ENCODE data around the gene SYCP1. TPM values are rescaled to one million over a fixed set of nuclear protein-coding genes. Genes with fewer than 3 reads are reported as not detected.
"Not testable (repeated sequence)": the region's sequence is repeated elsewhere in the genome, so short reads cannot be mapped to it uniquely, and the experiment has no call there.

The SYCP1 gene
- total and polyA plus RNA-seq, 4 donors: not detected

DNA sequence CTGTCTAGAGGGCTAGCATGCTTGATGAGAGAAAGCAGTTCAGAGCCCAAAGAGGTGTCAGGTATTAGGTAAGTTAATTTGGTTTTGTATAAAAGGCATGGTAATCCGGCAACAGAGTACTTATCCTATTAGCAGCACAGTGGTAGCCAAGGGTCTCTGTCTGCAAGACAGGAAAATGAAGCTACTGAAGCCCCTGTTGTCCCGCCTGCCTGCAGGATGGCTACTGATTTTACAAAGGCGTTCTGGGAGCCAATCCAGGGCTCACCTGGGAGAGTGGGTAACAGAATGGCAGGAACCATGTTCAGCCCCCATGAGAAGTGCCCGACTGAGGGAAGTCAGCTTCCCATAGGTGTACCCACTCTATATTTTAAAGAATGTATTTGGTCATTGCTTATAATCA lies 61.1 kb downstream of the SYCP1 start:
- H3K9me3 ChIP-seq (ENCODE audit: control insufficient read depth, low read length); H3K4me1 ChIP-seq (ENCODE audit: control insufficient read depth in 1 of 2, insufficient read depth in 2 of 2, low read length in 2 of 2); H3K4me3 ChIP-seq (ENCODE audit: low read length in 2 of 2); H3K27me3 ChIP-seq (ENCODE audit: control insufficient read depth in 1 of 2, insufficient read depth in 2 of 2, low read length in 1 of 2); DNase-seq; ATAC-seq (ENCODE audit: low FRiP score); H3K27ac ChIP-seq (ENCODE audit: low read depth in 1 of 2, low read length in 2 of 2); H3K36me3 ChIP-seq (ENCODE audit: control insufficient read depth in 1 of 2, insufficient read depth in 2 of 2, low read length in 1 of 2); intact Hi-C loops (cut with DNase I): not testable (repeated sequence)
- WGBS, 2 donors: 67 to 68% methylated on average over 4 of the region's 4 CpGs

DNA sequence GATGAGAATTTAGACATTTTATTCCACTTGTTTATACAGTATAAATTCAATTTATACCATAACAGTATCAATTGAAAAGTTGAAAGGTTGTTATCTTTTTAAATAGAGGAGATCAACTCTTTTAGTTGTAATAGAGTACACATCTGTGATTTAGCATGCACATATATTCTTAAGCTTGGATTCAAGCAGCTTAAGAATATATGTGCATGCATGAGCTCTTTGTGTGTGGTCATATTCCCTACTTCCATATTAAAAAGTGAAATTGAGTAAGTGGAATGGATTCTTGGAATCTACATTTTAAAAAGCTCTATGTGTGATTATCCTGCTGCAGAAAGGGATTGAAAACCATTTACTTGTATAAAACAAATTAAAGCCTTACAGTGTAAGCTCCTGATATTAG lies 71.9 kb downstream of the SYCP1 start:
- no peaks in the 10 kb centered on the region for H3K9me3 ChIP-seq (ENCODE audit: control insufficient read depth, low read length)
- DNase-seq: no peak
- H3K4me1 ChIP-seq (ENCODE audit: control insufficient read depth in 1 of 2, insufficient read depth in 2 of 2, low read length in 2 of 2): no peaks in the 10 kb centered on the region
- H3K27me3 ChIP-seq (ENCODE audit: control insufficient read depth in 1 of 2, insufficient read depth in 2 of 2, low read length in 1 of 2): no peaks in the 10 kb centered on the region
- intact Hi-C loops (cut with DNase I): no loop called here
- no peak overlapping the region for H3K4me3 ChIP-seq (ENCODE audit: low read length in 2 of 2)
- H3K36me3 ChIP-seq (ENCODE audit: control insufficient read depth in 1 of 2, insufficient read depth in 2 of 2, low read length in 1 of 2): no peaks in the 10 kb centered on the region
- no peak for ATAC-seq (ENCODE audit: low FRiP score)
- H3K27ac ChIP-seq (ENCODE audit: low read depth in 1 of 2, low read length in 2 of 2): no peak overlapping the region

DNA sequence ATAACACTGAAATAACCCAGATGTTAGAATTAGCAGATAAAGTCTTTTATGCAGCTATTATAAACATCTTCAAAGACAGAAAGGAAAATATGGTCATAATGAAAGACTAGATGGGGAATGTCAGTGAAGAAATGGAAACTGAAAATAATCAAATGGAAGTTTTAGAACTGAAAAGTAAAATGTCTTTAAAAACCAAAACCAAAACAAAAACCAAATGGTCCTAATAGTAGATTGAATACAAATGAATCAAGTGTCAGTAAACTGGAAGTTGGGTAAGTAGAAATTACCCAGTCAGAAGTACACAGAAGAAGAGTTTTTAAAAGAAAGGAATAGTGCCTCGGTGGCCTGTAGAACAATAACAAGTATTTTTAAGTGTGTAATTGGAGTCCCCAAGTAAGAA lies 72.7 kb downstream of the SYCP1 start:
- Histone ChIP-seq H3K4me3 (ENCODE audit: low read length in 2 of 2) (no peak overlapping the region), H3K27ac (ENCODE audit: low read depth in 1 of 2, low read length in 2 of 2) (no peak overlapping the region), H3K36me3 (ENCODE audit: control insufficient read depth in 1 of 2, insufficient read depth in 2 of 2, low read length in 1 of 2) (no peaks in the 10 kb centered on the region), H3K27me3 (ENCODE audit: control insufficient read depth in 1 of 2, insufficient read depth in 2 of 2, low read length in 1 of 2) (no peaks in the 10 kb centered on the region), H3K4me1 (ENCODE audit: control insufficient read depth in 1 of 2, insufficient read depth in 2 of 2, low read length in 2 of 2) (no peaks in the 10 kb centered on the region), H3K9me3 (ENCODE audit: control insufficient read depth, low read length) (no peaks in the 10 kb centered on the region)
- no peak for ATAC-seq (ENCODE audit: low FRiP score)
- WGBS, 2 donors: 80 to 83% methylated on average over 1 of the region's 1 CpG
- intact Hi-C loops (cut with DNase I): no loop called here
- DNase-seq: no peak

DNA sequence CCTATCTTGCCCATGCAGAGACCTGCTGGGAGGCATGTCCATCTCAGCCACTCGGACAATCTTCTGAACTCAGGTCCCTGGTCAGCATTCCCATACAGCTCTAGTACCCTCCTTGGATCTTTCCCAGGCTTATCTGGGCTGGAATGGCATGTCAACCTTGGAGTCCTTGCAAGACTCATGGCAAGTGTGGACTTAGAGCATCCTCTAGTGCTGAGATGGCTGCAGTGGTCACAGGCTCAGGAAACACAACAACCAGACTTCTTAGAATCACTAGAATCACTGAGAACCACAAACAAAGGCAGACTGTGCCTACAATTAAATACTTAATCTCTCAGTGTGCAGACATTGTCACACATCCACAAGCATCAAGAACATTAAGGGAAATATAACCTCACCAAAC lies 101.9 kb downstream of the SYCP1 start:
- DNase-seq: no peak
- Histone ChIP-seq H3K27me3 (ENCODE audit: control insufficient read depth in 1 of 2, insufficient read depth in 2 of 2, low read length in 1 of 2) (peaks cover 0 to 2% of the 10 kb centered on the region in 2 donors), H3K9me3 (ENCODE audit: control insufficient read depth, low read length) (no peaks in the 10 kb centered on the region), H3K27ac (ENCODE audit: low read depth in 1 of 2, low read length in 2 of 2) (no peak overlapping the region), H3K4me3 (ENCODE audit: low read length in 2 of 2) (no peak overlapping the region), H3K36me3 (ENCODE audit: control insufficient read depth in 1 of 2, insufficient read depth in 2 of 2, low read length in 1 of 2) (no peaks in the 10 kb centered on the region), H3K4me1 (ENCODE audit: control insufficient read depth in 1 of 2, insufficient read depth in 2 of 2, low read length in 2 of 2) (no peaks in the 10 kb centered on the region)
- intact Hi-C loops (cut with DNase I): no loop called here
- 59 to 62% methylated on average over 1 of the region's 1 CpG for WGBS, 2 donors
- no peak for ATAC-seq (ENCODE audit: low FRiP score)

DNA sequence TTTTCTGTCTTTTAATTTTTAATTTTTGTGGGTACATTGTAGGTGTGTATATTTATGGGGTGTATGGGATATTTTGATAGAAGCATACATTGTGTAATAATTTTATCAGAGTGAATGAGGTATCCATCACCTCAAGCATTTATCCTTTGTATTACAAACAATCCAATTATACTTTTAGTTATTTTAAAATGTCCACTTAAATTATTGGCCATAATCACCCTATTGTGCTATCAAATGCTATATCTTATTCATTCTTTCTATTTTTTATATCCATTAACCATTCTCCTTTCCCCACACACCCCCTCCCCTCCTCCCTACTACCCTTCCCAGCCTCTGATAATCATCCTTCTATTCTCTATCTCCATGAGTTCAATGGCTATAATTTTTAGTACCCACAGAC lies 104.8 kb downstream of the SYCP1 start:
- Histone ChIP-seq H3K9me3 (ENCODE audit: control insufficient read depth, low read length) (no peaks in the 10 kb centered on the region), H3K27ac (ENCODE audit: low read depth in 1 of 2, low read length in 2 of 2) (no peak overlapping the region), H3K36me3 (ENCODE audit: control insufficient read depth in 1 of 2, insufficient read depth in 2 of 2, low read length in 1 of 2) (no peaks in the 10 kb centered on the region), H3K4me3 (ENCODE audit: low read length in 2 of 2) (no peak overlapping the region), H3K27me3 (ENCODE audit: control insufficient read depth in 1 of 2, insufficient read depth in 2 of 2, low read length in 1 of 2) (peaks cover 0 to 1% of the 10 kb centered on the region in 2 donors), H3K4me1 (ENCODE audit: control insufficient read depth in 1 of 2, insufficient read depth in 2 of 2, low read length in 2 of 2) (no peaks in the 10 kb centered on the region)
- ATAC-seq (ENCODE audit: low FRiP score): no peak
- intact Hi-C loops (cut with DNase I): no loop called here
- DNase-seq: no peak

DNA sequence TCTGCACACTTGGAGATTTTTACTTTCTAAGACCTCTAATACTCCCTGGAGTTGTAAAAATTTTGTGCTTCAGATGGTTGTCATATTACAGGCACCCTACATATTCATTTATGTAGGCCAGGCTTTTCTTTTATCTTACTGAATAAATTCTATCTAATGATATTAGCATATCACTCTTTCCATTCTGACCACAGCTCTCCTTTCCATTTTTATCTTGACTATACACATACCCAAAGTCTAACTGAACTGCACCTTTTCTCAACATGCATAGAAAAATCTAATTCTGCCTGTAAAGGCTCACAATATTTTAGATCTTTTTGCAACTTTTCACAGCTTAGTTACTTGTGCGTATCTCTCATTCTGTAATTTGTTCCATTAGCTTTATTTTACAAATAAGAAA lies 122.2 kb downstream of the SYCP1 start:
- intact Hi-C loops (cut with DNase I): loop anchor here (5.0 to 10.0 kb wide), 3 partner anchors 75 to 620 kb away; no protein-coding TSS in a partner anchor
- Histone ChIP-seq H3K4me3 (ENCODE audit: low read length in 2 of 2) (no peak overlapping the region), H3K9me3 (ENCODE audit: control insufficient read depth, low read length) (peaks cover 2% of the 10 kb centered on the region), H3K4me1 (ENCODE audit: control insufficient read depth in 1 of 2, insufficient read depth in 2 of 2, low read length in 2 of 2) (no peaks in the 10 kb centered on the region), H3K27ac (ENCODE audit: low read depth in 1 of 2, low read length in 2 of 2) (no peak overlapping the region), H3K27me3 (ENCODE audit: control insufficient read depth in 1 of 2, insufficient read depth in 2 of 2, low read length in 1 of 2) (no peaks in the 10 kb centered on the region), H3K36me3 (ENCODE audit: control insufficient read depth in 1 of 2, insufficient read depth in 2 of 2, low read length in 1 of 2) (no peaks in the 10 kb centered on the region)
- ATAC-seq (ENCODE audit: low FRiP score): no peak
- no peak for DNase-seq
- 95 to 98% methylated on average over 1 of the region's 1 CpG for WGBS, 2 donors

DNA sequence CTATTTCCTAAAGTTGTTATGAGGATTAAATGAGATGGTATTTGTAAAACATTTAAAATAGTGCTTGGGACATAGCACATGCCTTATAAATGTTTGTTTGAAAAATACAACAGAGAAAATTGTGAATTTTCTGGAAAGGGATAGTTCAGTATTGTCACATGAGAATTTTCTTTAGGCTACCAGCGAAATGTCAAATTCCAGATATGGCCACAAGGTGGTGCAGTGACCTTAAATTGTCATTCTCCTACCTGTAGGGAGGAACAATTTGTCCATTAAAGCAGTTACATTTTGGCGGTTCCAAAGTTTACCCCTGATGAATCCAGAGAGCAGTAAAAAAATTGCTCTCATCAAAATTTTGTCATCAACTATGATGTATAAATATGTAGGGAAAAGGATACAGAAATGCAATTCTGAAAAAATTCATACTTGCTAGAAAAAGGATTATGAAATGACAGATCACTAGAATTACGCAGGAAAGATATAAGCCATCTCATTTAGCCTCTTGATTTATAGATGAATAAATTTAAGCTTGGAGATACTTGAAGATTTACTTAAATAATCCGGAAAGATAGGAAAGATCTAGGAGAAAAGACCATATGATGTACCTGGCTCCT lies 124.7 kb downstream of the SYCP1 start:
- no peaks in the 10 kb centered on the region for H3K27me3 ChIP-seq (ENCODE audit: control insufficient read depth in 1 of 2, insufficient read depth in 2 of 2, low read length in 1 of 2)
- H3K4me1 ChIP-seq (ENCODE audit: control insufficient read depth in 1 of 2, insufficient read depth in 2 of 2, low read length in 2 of 2): no peaks in the 10 kb centered on the region
- intact Hi-C loops (cut with DNase I): loop anchor here (1.0 to 10.0 kb wide), 5 partner anchors 73 to 618 kb away; no protein-coding TSS in a partner anchor
- ATAC-seq (ENCODE audit: low FRiP score) (no peak), DNase-seq (peak in 1 of 2 donors; percentile 47)
- no peak overlapping the region for H3K4me3 ChIP-seq (ENCODE audit: low read length in 2 of 2)
- H3K36me3 ChIP-seq (ENCODE audit: control insufficient read depth in 1 of 2, insufficient read depth in 2 of 2, low read length in 1 of 2): no peaks in the 10 kb centered on the region
- no peak overlapping the region for H3K27ac ChIP-seq (ENCODE audit: low read depth in 1 of 2, low read length in 2 of 2)
- 32 to 33% methylated on average over 4 of the region's 4 CpGs for WGBS, 2 donors
- H3K9me3 ChIP-seq (ENCODE audit: control insufficient read depth, low read length): peaks cover 2% of the 10 kb centered on the region

DNA sequence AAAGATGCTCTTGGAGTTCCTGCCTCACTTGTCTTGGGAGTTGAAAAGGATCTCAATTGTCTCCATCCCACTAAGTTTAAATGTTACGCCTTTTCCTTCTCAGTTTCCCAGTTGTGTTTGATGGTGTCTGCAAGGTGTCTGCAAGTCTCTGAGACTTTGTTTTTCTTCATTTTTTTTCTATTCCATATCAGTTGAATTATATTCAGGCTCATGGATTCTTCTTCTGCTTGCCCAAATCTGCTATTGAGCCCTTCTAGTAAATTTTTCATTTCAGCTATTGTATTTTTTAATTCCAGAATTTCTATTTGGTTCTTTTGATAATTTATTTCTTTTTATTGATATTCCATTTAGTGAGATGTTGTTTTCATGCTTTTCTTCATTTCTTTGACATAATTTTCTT lies 127.6 kb downstream of the SYCP1 start:
- intact Hi-C loops (cut with DNase I): loop anchor here in 1 of 2 donors (10.0 kb wide), 1 partner anchor 53 kb away; no protein-coding TSS in a partner anchor
- no peaks in the 10 kb centered on the region for H3K27me3 ChIP-seq (ENCODE audit: control insufficient read depth in 1 of 2, insufficient read depth in 2 of 2, low read length in 1 of 2)
- H3K27ac ChIP-seq (ENCODE audit: low read depth in 1 of 2, low read length in 2 of 2): no peak overlapping the region
- no peaks in the 10 kb centered on the region for H3K4me1 ChIP-seq (ENCODE audit: control insufficient read depth in 1 of 2, insufficient read depth in 2 of 2, low read length in 2 of 2)
- no peaks in the 10 kb centered on the region for H3K36me3 ChIP-seq (ENCODE audit: control insufficient read depth in 1 of 2, insufficient read depth in 2 of 2, low read length in 1 of 2)
- DNase-seq (no peak), ATAC-seq (ENCODE audit: low FRiP score) (no peak)
- H3K4me3 ChIP-seq (ENCODE audit: low read length in 2 of 2): no peak overlapping the region
- WGBS, 2 donors: 0 to 56% methylated on average over 1 of the region's 1 CpG
- peaks cover 2% of the 10 kb centered on the region for H3K9me3 ChIP-seq (ENCODE audit: control insufficient read depth, low read length)

DNA sequence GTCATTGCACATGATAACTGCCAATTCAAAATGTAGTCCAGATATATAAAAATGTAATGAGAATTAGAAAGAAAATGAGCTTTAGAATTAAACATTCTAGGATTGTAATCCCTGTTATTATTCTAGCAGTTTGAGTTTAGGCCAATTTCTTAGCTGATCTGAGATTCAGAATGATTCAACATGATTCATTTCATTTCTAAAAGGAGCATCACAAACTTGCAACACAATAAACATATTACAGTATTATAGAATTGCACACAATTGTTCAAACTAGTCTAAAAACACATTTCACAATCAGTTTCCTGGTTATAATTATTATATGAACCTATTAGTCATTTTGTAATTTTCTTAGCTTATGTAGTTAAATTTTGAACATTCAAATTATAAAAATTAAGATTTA lies 131.6 kb downstream of the SYCP1 start:
- no peaks in the 10 kb centered on the region for H3K4me1 ChIP-seq (ENCODE audit: control insufficient read depth in 1 of 2, insufficient read depth in 2 of 2, low read length in 2 of 2)
- H3K9me3 ChIP-seq (ENCODE audit: control insufficient read depth, low read length): peaks cover 4% of the 10 kb centered on the region
- H3K4me3 ChIP-seq (ENCODE audit: low read length in 2 of 2): no peak overlapping the region
- H3K36me3 ChIP-seq (ENCODE audit: control insufficient read depth in 1 of 2, insufficient read depth in 2 of 2, low read length in 1 of 2): no peaks in the 10 kb centered on the region
- no peak for ATAC-seq (ENCODE audit: low FRiP score)
- intact Hi-C loops (cut with DNase I): loop anchor here in 1 of 2 donors (10.0 kb wide), 1 partner anchor 49 kb away; no protein-coding TSS in a partner anchor
- DNase-seq: no peak
- no peaks in the 10 kb centered on the region for H3K27me3 ChIP-seq (ENCODE audit: control insufficient read depth in 1 of 2, insufficient read depth in 2 of 2, low read length in 1 of 2)
- H3K27ac ChIP-seq (ENCODE audit: low read depth in 1 of 2, low read length in 2 of 2): no peak overlapping the region
